Fibroblast of skin of right quadriceps (primary cell): ENCODE data around the gene ESD.

Experiments used
- DNase-seq: peaks from one replicate; pipeline ENCODE4 v3.0.0-alpha.2; 2013

Gene ESD

DNA sequence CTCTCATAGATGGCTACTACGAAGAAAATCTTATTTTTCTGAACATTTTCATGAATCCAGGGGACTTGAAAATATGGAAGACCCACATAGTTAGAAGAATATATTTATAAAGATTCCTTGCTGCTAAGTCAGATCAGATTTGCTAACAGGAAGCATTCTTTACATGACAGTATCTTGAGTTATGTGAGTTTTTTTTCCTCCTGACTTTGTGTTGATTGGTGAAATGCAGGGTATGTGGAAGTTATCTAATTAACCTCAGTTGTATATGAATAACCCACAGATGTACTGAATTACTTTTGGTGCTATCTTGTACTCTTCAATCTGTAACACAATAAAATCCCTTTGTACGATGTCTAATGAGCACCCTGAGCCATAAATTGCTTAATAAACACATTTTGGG is 53.8 kb downstream of the ESD start:
- peak; percentile 66 for DNase-seq

DNA sequence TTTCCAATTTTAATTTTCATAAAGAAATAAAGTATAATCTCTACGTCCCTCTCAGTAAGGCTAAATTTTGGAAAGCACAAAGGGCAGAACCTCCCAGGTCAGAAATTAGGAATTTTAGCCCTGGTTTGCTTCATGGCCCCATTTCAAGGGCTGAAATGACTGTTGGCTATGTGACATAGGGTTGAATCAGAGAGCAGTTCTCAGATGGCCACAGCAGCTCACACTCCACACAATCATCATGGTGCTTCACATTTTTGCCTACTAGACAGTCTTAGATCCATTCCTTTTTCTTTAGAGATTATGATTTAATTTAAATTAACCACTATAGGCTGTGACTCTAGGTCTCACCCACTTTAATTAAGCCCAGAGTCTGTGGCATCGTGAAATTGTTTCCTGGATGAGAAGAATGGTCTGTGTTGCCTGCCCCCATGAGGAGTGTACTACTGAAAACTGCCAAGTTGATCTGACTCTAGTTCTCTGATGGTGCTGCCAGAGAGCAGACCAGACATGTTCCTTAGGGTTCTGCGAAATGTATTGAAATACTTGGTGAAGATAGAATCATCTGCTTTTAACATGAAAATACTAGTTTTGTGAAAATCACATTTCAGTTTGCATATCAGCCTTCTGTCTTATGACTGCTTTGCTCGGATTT is 57.4 kb downstream of the ESD start:
- DNase-seq = no peak

DNA sequence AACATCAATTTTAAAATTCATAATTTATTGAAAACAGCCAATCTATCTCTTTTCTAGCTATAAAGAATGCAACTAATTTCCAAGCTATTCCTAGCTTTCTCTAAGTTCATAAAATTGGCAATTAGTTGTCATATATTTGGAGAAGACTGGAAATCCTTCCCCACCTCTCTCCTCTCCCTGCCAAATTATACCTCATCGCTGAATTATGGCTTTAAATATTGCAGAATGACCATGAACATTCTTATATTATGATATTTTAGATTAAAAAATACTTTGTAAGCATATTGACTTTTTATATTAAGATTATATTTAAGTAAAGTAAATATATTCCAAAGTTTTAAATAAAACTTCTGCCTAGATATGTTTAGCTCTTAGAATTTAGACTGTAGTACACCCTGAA is 58.2 kb downstream of the ESD start:
- DNase-seq = no peak

DNA sequence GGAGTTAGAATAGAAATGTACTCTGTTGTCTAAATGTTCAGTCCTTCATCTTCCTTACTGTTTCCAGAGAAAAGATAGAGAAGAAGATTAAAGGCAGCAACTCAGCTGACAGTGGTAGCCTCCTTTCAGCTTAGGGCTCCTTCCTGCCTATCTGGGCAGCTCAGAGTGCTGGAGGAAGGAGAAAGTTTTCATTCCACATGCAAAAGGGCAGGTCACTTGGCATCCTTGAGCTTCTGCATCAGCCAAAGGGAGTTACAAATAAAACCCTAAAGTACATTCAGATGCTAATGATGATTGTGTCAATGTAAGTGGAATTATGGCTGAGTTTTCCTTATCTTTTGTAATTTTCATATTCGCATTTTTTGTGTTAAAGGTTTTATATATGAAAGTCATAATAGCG is 58.9 kb downstream of the ESD start:
- no peak for DNase-seq

DNA sequence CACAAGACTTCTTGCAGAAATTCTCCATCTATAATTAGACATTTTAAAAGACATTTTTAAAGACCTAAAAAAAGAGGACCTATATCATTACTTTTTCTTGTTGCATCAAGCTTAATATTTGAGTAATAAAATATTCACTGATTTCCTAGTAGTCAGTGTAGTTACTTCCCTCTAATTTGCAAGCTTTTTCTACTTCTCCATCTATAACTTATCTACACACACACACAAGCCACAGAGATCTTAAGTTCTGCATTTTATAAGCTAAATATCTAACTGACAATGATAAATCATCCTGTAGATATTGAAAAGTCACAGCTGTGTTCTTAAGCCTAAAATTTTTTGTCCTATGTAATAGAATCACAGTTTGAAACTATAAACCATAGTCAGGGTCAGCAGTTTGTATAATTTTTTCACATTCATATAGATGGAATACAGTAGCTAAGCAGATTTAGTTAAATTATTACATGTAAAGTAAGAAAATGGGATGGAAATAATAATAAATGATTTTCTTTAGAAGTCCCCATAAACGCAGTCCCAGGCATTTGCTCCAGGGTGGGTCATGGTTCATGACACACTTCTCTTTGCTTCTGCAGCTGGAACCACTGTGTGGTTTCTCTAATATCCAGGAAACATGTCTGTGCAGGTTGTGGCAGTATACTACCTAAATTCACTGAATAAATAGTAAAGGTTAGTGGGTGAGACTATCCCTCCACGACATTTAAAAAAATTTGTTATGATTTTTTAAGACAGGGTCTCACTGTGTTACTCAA is 60.2 kb downstream of the ESD start:
- no peak for DNase-seq

DNA sequence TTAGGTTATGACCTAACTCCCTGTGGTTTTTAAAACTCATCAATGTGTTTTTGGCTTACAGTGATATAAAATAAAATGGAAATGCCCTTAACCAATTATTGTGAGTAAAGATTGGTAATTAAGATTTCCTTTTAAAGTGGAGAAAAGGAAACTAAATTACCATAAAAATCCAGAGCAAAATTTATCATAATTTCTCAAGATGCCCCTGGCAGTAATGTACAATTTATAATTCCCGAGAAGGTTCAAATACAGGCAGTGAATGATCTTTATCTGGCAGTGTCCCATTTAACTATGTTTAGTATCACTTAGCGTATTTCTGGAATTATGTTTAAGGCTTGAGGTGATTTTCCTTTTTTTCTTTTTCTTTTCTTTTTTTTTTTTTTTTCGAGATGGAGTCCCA is 61.5 kb downstream of the ESD start:
- no peak for DNase-seq

DNA sequence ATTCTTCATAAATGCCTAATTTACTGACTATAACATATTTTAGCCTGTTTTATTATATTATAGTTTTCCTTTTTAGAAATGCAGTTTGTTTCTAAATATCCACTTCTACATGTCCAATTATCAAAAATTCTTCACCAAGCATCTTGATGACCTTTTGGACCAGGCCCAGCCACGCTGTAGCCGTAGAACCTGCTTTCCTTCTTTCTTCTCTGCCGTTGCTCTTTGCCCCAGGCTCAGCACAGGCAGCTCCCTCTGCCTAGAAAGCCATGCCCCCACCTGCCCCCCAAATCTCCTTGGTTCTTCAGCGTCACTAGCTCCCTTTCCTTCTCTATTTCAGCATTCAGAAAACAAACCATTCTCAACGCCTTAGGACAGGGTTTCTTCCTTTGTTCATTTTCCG is 65.4 kb downstream of the ESD start:
- DNase-seq = no peak

DNA sequence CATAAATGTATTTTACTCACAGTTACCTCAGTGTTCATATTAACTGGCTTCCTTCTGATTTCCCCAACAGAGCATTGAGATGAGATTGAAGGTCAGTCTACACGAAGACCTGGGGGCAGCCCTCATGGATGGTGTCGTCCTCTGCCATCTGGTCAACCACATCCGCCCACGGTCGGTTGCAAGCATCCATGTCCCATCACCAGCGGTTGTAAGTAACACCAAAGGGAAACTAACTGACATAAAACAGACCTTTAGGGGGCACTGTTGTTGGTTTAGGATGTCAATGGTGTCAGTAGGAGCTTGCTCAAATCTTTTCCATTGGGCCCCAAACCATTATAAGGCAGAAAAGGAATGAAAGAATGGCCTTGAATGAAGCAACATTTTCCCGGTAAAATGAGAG is 68.2 kb downstream of the ESD start:
- DNase-seq = no peak

DNA sequence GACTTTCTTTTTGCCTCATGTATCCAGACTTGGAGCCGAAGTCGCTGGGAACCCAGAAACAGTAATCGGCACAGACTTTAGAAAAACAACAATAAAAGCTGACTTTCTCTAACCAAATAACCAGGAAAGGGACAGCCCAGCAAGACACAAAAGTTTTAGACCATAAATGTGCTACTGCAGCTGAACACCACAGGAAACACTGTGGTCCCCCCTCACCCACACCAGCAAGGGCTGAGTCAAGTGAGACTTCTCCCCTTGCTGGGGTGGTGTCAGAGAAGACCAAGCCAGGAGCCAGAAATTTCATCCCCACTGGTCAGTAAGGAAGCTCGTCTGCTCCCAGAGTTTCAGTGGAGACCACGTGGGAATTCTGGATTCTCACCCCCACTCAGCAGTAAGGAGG is 70.6 kb downstream of the ESD start:
- no peak for DNase-seq
